ENCODE results near the gene SCYL2. TPM values are rescaled to one million over a fixed set of nuclear protein-coding genes. Genes with fewer than 3 reads are reported as not detected.
"Not testable (repeated sequence)": the region's sequence is repeated elsewhere in the genome, so short reads cannot be mapped to it uniquely, and the experiment has no call there.

SCYL2 gene
- polyA plus RNA-seq, 1 donor, result 67.8 TPM

- DNase-seq, result no peak
Measured at GRCh38 chr12:100263131-100263530, 3.8 kb upstream of the SCYL2 start.

- not testable (repeated sequence) for DNase-seq
Measured at GRCh38 chr12:100265107-100265506, 1.9 kb upstream of the SCYL2 start.

- DNase-seq, result no peak
Measured at GRCh38 chr12:100265732-100266584, 1.0 kb upstream of the SCYL2 start.

- peak; percentile 90 for DNase-seq
Measured at GRCh38 chr12:100266585-100266834, 467 bp upstream of the SCYL2 start.

GRCh38 chr12:100267603-100268281, 765 bp downstream of the SCYL2 start:
- DNase-seq, result peak; percentile 35

GRCh38 chr12:100268835-100269564, 2.0 kb downstream of the SCYL2 start:
- DNase-seq, result peak; percentile 1

GRCh38 chr12:100273782-100274181, 6.8 kb downstream of the SCYL2 start:
- no peak for DNase-seq

- no peak for DNase-seq
Measured at GRCh38 chr12:100274291-100274690, 7.3 kb downstream of the SCYL2 start.

GRCh38 chr12:100279159-100279558, 12.2 kb downstream of the SCYL2 start:
- no peak for DNase-seq

- DNase-seq, result peak; percentile 1
Measured at GRCh38 chr12:100279607-100280244, 12.7 kb downstream of the SCYL2 start.

- not testable (repeated sequence) for DNase-seq
Measured at GRCh38 chr12:100284556-100284955, 17.6 kb downstream of the SCYL2 start.

- no peak for DNase-seq
Measured at GRCh38 chr12:100289038-100289437, 22.1 kb downstream of the SCYL2 start.

- DNase-seq, result no peak
Measured at GRCh38 chr12:100290016-100290415, 23.0 kb downstream of the SCYL2 start.

GRCh38 chr12:100293017-100293416, 26.0 kb downstream of the SCYL2 start:
- no peak for DNase-seq

GRCh38 chr12:100294366-100294765, 27.4 kb downstream of the SCYL2 start:
- DNase-seq, result not testable (repeated sequence)

- no peak for DNase-seq
Measured at GRCh38 chr12:100295764-100296555, 29.0 kb downstream of the SCYL2 start.

- DNase-seq, result no peak
Measured at GRCh38 chr12:100302081-100302480, 35.1 kb downstream of the SCYL2 start.

GRCh38 chr12:100303831-100304230, 36.9 kb downstream of the SCYL2 start:
- no peak for DNase-seq

- DNase-seq, result not testable (repeated sequence)
Measured at GRCh38 chr12:100304334-100304733, 37.4 kb downstream of the SCYL2 start.

GRCh38 chr12:100308138-100308537, 41.2 kb downstream of the SCYL2 start:
- not testable (repeated sequence) for DNase-seq

- no peak for DNase-seq
Measured at GRCh38 chr12:100311317-100311716, 44.3 kb downstream of the SCYL2 start.

- no peak for DNase-seq
Measured at GRCh38 chr12:100317371-100317770, 50.4 kb downstream of the SCYL2 start.
